ENCODE data around the gene NOP14. TPM values are rescaled to one million over a fixed set of nuclear protein-coding genes. Genes with fewer than 3 reads are reported as not detected.

The NOP14 gene
- total RNA-seq, 1 experiment from 2014 or later, result 33.6 TPM

GRCh38 chr4:2932321-2932950, 30.8 kb downstream of the NOP14 start:
- CTCF ChIA-PET, result no interaction called here
- POLR2A ChIA-PET (ENCODE audit: unreplicated experiment), result no interaction called here
- H3K4me1 ChIP-seq (replicated peaks; ENCODE audit: insufficient read depth), result peaks cover 19% of the 10 kb centered on the region
- no peak overlapping the region for H3K27ac ChIP-seq
- BruUV-seq (replicated peaks), result no TSS peak
- H3K4me2 ChIP-seq, result no peak overlapping the region
- H3K9me2 ChIP-seq (ENCODE audit: insufficient read depth), result no peaks in the 10 kb centered on the region
- H2AFZ ChIP-seq, result no peak overlapping the region
- peaks cover 30% of the 10 kb centered on the region for H3F3A ChIP-seq (ENCODE audit: insufficient read depth, low read depth)
- DNase-seq, result no peak
- no peak overlapping the region for H3K4me3 ChIP-seq
- H3K9me3 ChIP-seq (ENCODE audit: insufficient read depth, low read depth), result no peaks in the 10 kb centered on the region
- TF ChIP-seq CTCF (conservative IDR thresholded peaks at IDR 0.05) (no peak), EZH2 (IDR thresholded peaks at IDR 0.05; ENCODE audit: low read depth) (no peak)
- H3K79me2 ChIP-seq (ENCODE audit: low read depth), result peaks cover 12% of the 10 kb centered on the region
- no peaks in the 10 kb centered on the region for H3K27me3 ChIP-seq (ENCODE audit: insufficient read depth, low read depth)
- no peaks in the 10 kb centered on the region for H3K36me3 ChIP-seq (ENCODE audit: low read depth)
- peaks cover 10% of the 10 kb centered on the region for H4K20me1 ChIP-seq (ENCODE audit: insufficient read depth)
- intact Hi-C loops (cut with micrococcal nuclease; ENCODE audit: unreplicated experiment), result no loop called here

- intact Hi-C loops (cut with micrococcal nuclease; ENCODE audit: unreplicated experiment), result no loop called here
- no peaks in the 10 kb centered on the region for H3K9me2 ChIP-seq (ENCODE audit: insufficient read depth)
- ChIA-PET POLR2A (ENCODE audit: unreplicated experiment) (no interaction called here), CTCF (no interaction called here)
- H3K27me3 ChIP-seq (ENCODE audit: insufficient read depth, low read depth), result no peaks in the 10 kb centered on the region
- no peak overlapping the region for H2AFZ ChIP-seq
- no peak overlapping the region for H3K4me2 ChIP-seq
- H3K27ac ChIP-seq, result no peak overlapping the region
- no peak overlapping the region for H3K4me3 ChIP-seq
- DNase-seq, result no peak
- peaks cover 12% of the 10 kb centered on the region for H3K4me1 ChIP-seq (replicated peaks; ENCODE audit: insufficient read depth)
- H3K9me3 ChIP-seq (ENCODE audit: insufficient read depth, low read depth), result no peaks in the 10 kb centered on the region
- H3K36me3 ChIP-seq (ENCODE audit: low read depth), result no peaks in the 10 kb centered on the region
- TF ChIP-seq EZH2 (IDR thresholded peaks at IDR 0.05; ENCODE audit: low read depth) (no peak), CTCF (conservative IDR thresholded peaks at IDR 0.05) (no peak)
- H3K79me2 ChIP-seq (ENCODE audit: low read depth), result peaks cover 12% of the 10 kb centered on the region
- no TSS peak for BruUV-seq (replicated peaks)
- peaks cover 23% of the 10 kb centered on the region for H3F3A ChIP-seq (ENCODE audit: insufficient read depth, low read depth)
- peaks cover 5% of the 10 kb centered on the region for H4K20me1 ChIP-seq (ENCODE audit: insufficient read depth)
Observed at GRCh38 chr4:2931512-2932301, 31.5 kb downstream of the NOP14 start.

GRCh38 chr4:2930758-2931511, 32.3 kb downstream of the NOP14 start:
- Histone ChIP-seq H4K20me1 (ENCODE audit: insufficient read depth) (no peaks in the 10 kb centered on the region; the same call in 1 of the 2 replicates), H3K79me2 (ENCODE audit: low read depth) (peaks cover 7% of the 10 kb centered on the region; the same call in 1 of the 2 replicates), H3K4me2 (no peak overlapping the region), H2AFZ (no peak overlapping the region), H3F3A (ENCODE audit: insufficient read depth, low read depth) (peaks cover 16% of the 10 kb centered on the region; the same call in 1 of the 2 replicates), H3K27me3 (ENCODE audit: insufficient read depth, low read depth) (no peaks in the 10 kb centered on the region), H3K4me1 (replicated peaks; ENCODE audit: insufficient read depth) (peaks cover 4% of the 10 kb centered on the region; the same call in 1 of the 2 replicates), H3K4me3 (no peak overlapping the region), H3K27ac (no peak overlapping the region), H3K9me2 (ENCODE audit: insufficient read depth) (no peaks in the 10 kb centered on the region), H3K9me3 (ENCODE audit: insufficient read depth, low read depth) (no peaks in the 10 kb centered on the region), H3K36me3 (ENCODE audit: low read depth) (no peaks in the 10 kb centered on the region)
- TF ChIP-seq CTCF (conservative IDR thresholded peaks at IDR 0.05) (no peak; the same call in 1 of the 2 replicates), EZH2 (IDR thresholded peaks at IDR 0.05; ENCODE audit: low read depth) (no peak)
- intact Hi-C loops (cut with micrococcal nuclease; ENCODE audit: unreplicated experiment), result no loop called here
- ChIA-PET CTCF (no interaction called here), POLR2A (ENCODE audit: unreplicated experiment) (no interaction called here)
- DNase-seq, result no peak
- BruUV-seq (replicated peaks), result no TSS peak
